Measurements from ENCODE around the gene BEX4. TPM values are rescaled to one million over a fixed set of nuclear protein-coding genes. Genes with fewer than 3 reads are reported as not detected.
"Not testable (repeated sequence)": the region's sequence is repeated elsewhere in the genome, so short reads cannot be mapped to it uniquely, and the experiment has no call there.

BEX4 gene
- total and polyA plus RNA-seq, 10 of the 15 experiments (the other 5 are each of a cell fraction or from before 2014, with no cell fraction given), result 0.76 to 3.3 (median 2.2) TPM

- no peak for TF ChIP-seq KDM1A (IDR thresholded peaks at IDR 0.05; ENCODE audit: borderline replicate concordance)
- no peak for TF ChIP-seq FOXK2 (IDR thresholded peaks at IDR 0.05)
- no peak for TF ChIP-seq ZNF24 (IDR thresholded peaks at IDR 0.05)
- TF ChIP-seq JUNB (IDR thresholded peaks at IDR 0.05), result no peak
- no peak for TF ChIP-seq NR2C1 (IDR thresholded peaks at IDR 0.05)
- no peak for TF ChIP-seq POLR2AphosphoS2 (IDR thresholded peaks at IDR 0.05; ENCODE audit: low read depth, low read length)
- no peak for TF ChIP-seq CHD2 (IDR thresholded peaks at IDR 0.05; ENCODE audit: borderline replicate concordance, low read depth, low read length)
- no peak for TF ChIP-seq YY1 (IDR thresholded peaks at IDR 0.05; ENCODE audit: low read depth, low read length)
- TF ChIP-seq E4F1 (IDR thresholded peaks at IDR 0.05; ENCODE audit: borderline replicate concordance, partially characterized antibody), result no peak
- no peak for TF ChIP-seq ZBED1 (IDR thresholded peaks at IDR 0.05; ENCODE audit: borderline replicate concordance)
- POLR2A ChIA-PET, result no interaction called here
- no peak overlapping the region for H3K27ac ChIP-seq (ENCODE audit: control insufficient read depth, insufficient read depth)
- BruUV-seq (replicated peaks), result no TSS peak
- intact Hi-C loops (cut with micrococcal nuclease; ENCODE audit: unreplicated experiment), result no loop called here
- H4K20me1 ChIP-seq (ENCODE audit: control insufficient read depth, insufficient read depth), result no peaks in the 10 kb centered on the region
- no peaks in the 10 kb centered on the region for H3K4me1 ChIP-seq (ENCODE audit: control insufficient read depth, insufficient read depth, low read length)
- H3K79me2 ChIP-seq (ENCODE audit: control insufficient read depth, insufficient read depth, low read length), result no peaks in the 10 kb centered on the region
- ATAC-seq (no peak), FAIRE-seq (no peak), DNase-seq (ENCODE audit: low read depth, low spot score) (no peak)
- no peak overlapping the region for H2AFZ ChIP-seq (ENCODE audit: control insufficient read depth, low read depth, low read length)
- SMC1A ChIA-PET (ENCODE audit: uncharacterized antibody, unreplicated experiment), result no interaction called here
- CTCF ChIA-PET, result interaction anchor here (1.2 kb wide), 1 partner anchor 9 kb away, joined by 3 read pairs; no protein-coding TSS in a partner anchor
- no peaks in the 10 kb centered on the region for H3K36me3 ChIP-seq (ENCODE audit: control insufficient read depth in 2 of 2, insufficient read depth in 2 of 2, low read length in 1 of 2)
- no peaks in the 10 kb centered on the region for H3K9me3 ChIP-seq (replicated peaks; ENCODE audit: control insufficient read depth, insufficient read depth, low read length)
- in situ Hi-C loops (cut with MboI), result no loop called here
- no peak overlapping the region for H3K4me3 ChIP-seq
- 66% methylated on average over 39 of the region's 39 CpGs for WGBS (ENCODE audit: insufficient coverage, insufficient replicate concordance, low lambda C conversion rate, missing lambda C conversion rate)
- RAD21 ChIA-PET (ENCODE audit: unreplicated experiment), result no interaction called here
- no peak overlapping the region for H3K4me2 ChIP-seq (ENCODE audit: control insufficient read depth, insufficient read depth)
- no peak overlapping the region for H3K9ac ChIP-seq (ENCODE audit: control insufficient read depth, insufficient read depth, low read length)
- no peaks in the 10 kb centered on the region for H3K27me3 ChIP-seq (replicated peaks in 1 of 2; ENCODE audit: control insufficient read depth in 2 of 2, insufficient read depth in 2 of 2, low read length in 1 of 2)
These were observed 5.8 kb downstream of the BEX4 start for GRCh38 chrX:103220511-103221323.

GRCh38 chrX:103225918-103226317 is 11.0 kb downstream of the BEX4 start:
- H3K27me3 ChIP-seq (replicated peaks in 1 of 2; ENCODE audit: control insufficient read depth in 2 of 2, insufficient read depth in 2 of 2, low read length in 1 of 2); POLR2A ChIA-PET; H3K36me3 ChIP-seq (ENCODE audit: control insufficient read depth in 2 of 2, insufficient read depth in 2 of 2, low read length in 1 of 2); DNase-seq (ENCODE audit: low read depth, low spot score); SMC1A ChIA-PET (ENCODE audit: uncharacterized antibody, unreplicated experiment); H3K9me3 ChIP-seq (replicated peaks; ENCODE audit: control insufficient read depth, insufficient read depth, low read length); H3K4me1 ChIP-seq (ENCODE audit: control insufficient read depth, insufficient read depth, low read length); H4K20me1 ChIP-seq (ENCODE audit: control insufficient read depth, insufficient read depth); ATAC-seq; BruUV-seq (replicated peaks); H3K4me2 ChIP-seq (ENCODE audit: control insufficient read depth, insufficient read depth); in situ Hi-C loops (cut with MboI); H3K79me2 ChIP-seq (ENCODE audit: control insufficient read depth, insufficient read depth, low read length); H3K9ac ChIP-seq (ENCODE audit: control insufficient read depth, insufficient read depth, low read length); H2AFZ ChIP-seq (ENCODE audit: control insufficient read depth, low read depth, low read length); FAIRE-seq; CTCF ChIA-PET; RAD21 ChIA-PET (ENCODE audit: unreplicated experiment); H3K27ac ChIP-seq (ENCODE audit: control insufficient read depth, insufficient read depth); H3K4me3 ChIP-seq; intact Hi-C loops (cut with micrococcal nuclease; ENCODE audit: unreplicated experiment): not testable (repeated sequence)
- 2% methylated on average over 4 of the region's 4 CpGs for WGBS (ENCODE audit: insufficient coverage, insufficient replicate concordance, low lambda C conversion rate, missing lambda C conversion rate)

Data from GM12878 (cell line).